ENCODE data around the gene SPRR2F. TPM values are rescaled to one million over a fixed set of nuclear protein-coding genes. Genes with fewer than 3 reads are reported as not detected.
A peak's percentile ranks its signal among the peaks of the same experiment; 100 is the strongest.

SPRR2F gene
- total and polyA plus RNA-seq, 9 of the 15 experiments (the other 6 are each of a cell fraction or from before 2014, with no cell fraction given) = 0.22 to 2.0 (median 0.41) TPM; not detected in 4

GRCh38 chr1:153072806-153073726 lies 40.2 kb downstream of the SPRR2F start (continued):
- no peak for TF ChIP-seq FOS (IDR thresholded peaks at IDR 0.05; ENCODE audit: extremely low read depth, insufficient read length)
- no peak for TF ChIP-seq TEAD1 (CRISPR knock-in tag; IDR thresholded peaks at IDR 0.05)
- no peak for TF ChIP-seq CBFB (CRISPR knock-in tag; IDR thresholded peaks at IDR 0.05)
- 0 out of 2 replicates have a peak, but pooled peaks have one; percentile 49 for TF ChIP-seq HMBOX1 (IDR thresholded peaks at IDR 0.05)
- no peak for TF ChIP-seq ZNF592 (IDR thresholded peaks at IDR 0.05)
- TF ChIP-seq MEIS2 (IDR thresholded peaks at IDR 0.05; ENCODE audit: partially characterized antibody) = peak; percentile 2
- no peak for TF ChIP-seq ZBTB11 (CRISPR knock-in tag; IDR thresholded peaks at IDR 0.05)
- 0 out of 2 replicates have a peak, but pooled peaks have one; percentile 7 for TF ChIP-seq NFIC (IDR thresholded peaks at IDR 0.05)
- peak; percentile 74; the same call in 1 of the 2 replicates for TF ChIP-seq SMARCE1 (IDR thresholded peaks at IDR 0.05)
- no peak for TF ChIP-seq CREB3 (tag; conservative IDR thresholded peaks at IDR 0.05; ENCODE audit: low read depth)
- no peak for TF ChIP-seq RUNX1 (IDR thresholded peaks at IDR 0.05; ENCODE audit: low read depth)
- TF ChIP-seq CTBP1 (IDR thresholded peaks at IDR 0.05; ENCODE audit: borderline replicate concordance) = 0 out of 2 replicates have a peak, but pooled peaks have one; percentile 21
- no peak for TF ChIP-seq GMEB1 (CRISPR knock-in tag; IDR thresholded peaks at IDR 0.05)

Data from K562 (cell line).